IMR-90 (cell line): ENCODE data around the gene CDYL2. TPM values are rescaled to one million over a fixed set of nuclear protein-coding genes. Genes with fewer than 3 reads are reported as not detected.

Experiments used
- ATAC-seq: fragments of 200-7000 bp; cut with Tn5 transposase; 2 replicates; pipeline ENCODE4 v1.9.1; 2020; ENCODE audit warnings: low read depth, mild to moderate bottlenecking, moderate library complexity
- BruUV-seq: library from RNA; stranded (reverse); fragments of 400-500 nt; replicated peaks from 2 replicates; lab custom pipeline; 2021; lab: Mats Ljungman, UMichigan
- CTCF ChIA-PET: fragments of 300-600 bp; formaldehyde crosslinking; extraction: SDS; loops from one replicate; lab custom pipeline; 2021; ENCODE audit warnings: antibody characterized with exemption; lab: Yijun Ruan, JAX
- POLR2A ChIA-PET: fragments of 300-600 bp; sonication (Branson Sonifier 250); formaldehyde crosslinking; loops from one replicate; lab custom pipeline; 2022; ENCODE audit warnings: antibody characterized with exemption; ENCODE audit not compliant: unreplicated experiment; lab: Charles Lee
- DNase-seq: peaks from one replicate; pipeline ENCODE4 v3.0.0; 2013
- H2AFZ ChIP-seq: replicated peaks from 2 replicates; pipeline ENCODE3; 2013; ENCODE audit warnings: low read length, mild to moderate bottlenecking; ENCODE audit not compliant: poor library complexity
- H2AK5ac ChIP-seq: 2 replicates; pipeline ENCODE4 v1.6.1; 2013; ENCODE audit warnings: low read depth, low read length, inconsistent platforms
- H2AK9ac ChIP-seq: replicated peaks from 2 replicates; pipeline ENCODE3; 2013; ENCODE audit warnings: mild to moderate bottlenecking, low read depth, low read length, moderate library complexity; ENCODE audit not compliant: poor library complexity
- H2BK120ac ChIP-seq: 2 replicates; pipeline ENCODE4 v1.6.1; 2013; ENCODE audit warnings: low read depth, low read length, inconsistent platforms
- H2BK15ac ChIP-seq: 3 replicates; pipeline ENCODE4 v1.6.1; 2013; ENCODE audit warnings: low read depth, low read length, inconsistent platforms
- H2BK20ac ChIP-seq: 2 replicates; pipeline ENCODE4 v1.6.1; 2013; ENCODE audit warnings: low read depth, mild to moderate bottlenecking, inconsistent platforms, low read length, moderate library complexity
- H2BK5ac ChIP-seq: 2 replicates; pipeline ENCODE4 v1.6.1; 2013; ENCODE audit warnings: mild to moderate bottlenecking, low read depth, low read length, inconsistent platforms; ENCODE audit not compliant: poor library complexity, severe bottlenecking
- H3K14ac ChIP-seq: replicated peaks from 2 replicates; pipeline ENCODE4 v1.6.1; 2013; ENCODE audit warnings: low read depth, low read length, inconsistent platforms
- H3K18ac ChIP-seq: 2 replicates; pipeline ENCODE4 v1.6.1; 2013; ENCODE audit warnings: low read depth, low read length, control low read depth
- H3K23ac ChIP-seq: 2 replicates; pipeline ENCODE4 v1.6.1; 2013; ENCODE audit warnings: low read depth, low read length, inconsistent platforms
- H3K27ac ChIP-seq: 2 replicates; pipeline ENCODE4 v1.5.1; 2013; ENCODE audit warnings: mild to moderate bottlenecking, control low read depth, low read length; ENCODE audit not compliant: insufficient read depth
- H3K27me3 ChIP-seq: 2 replicates; pipeline ENCODE4 v1.6.1; 2013; ENCODE audit warnings: low read length; ENCODE audit not compliant: control insufficient read depth, insufficient read depth
- H3K36me3 ChIP-seq: 2 replicates; pipeline ENCODE4 v1.6.1; 2013; ENCODE audit warnings: low read length, mixed read lengths; ENCODE audit not compliant: control insufficient read depth, insufficient read depth
- H3K4ac ChIP-seq: 2 replicates; pipeline ENCODE4 v1.6.1; 2013; ENCODE audit warnings: low read depth, low read length, inconsistent platforms
- H3K4me1 ChIP-seq: 2 replicates; pipeline ENCODE4 v1.6.1; 2013; ENCODE audit warnings: low read length, mixed read lengths; ENCODE audit not compliant: control insufficient read depth, insufficient read depth
- H3K4me2 ChIP-seq: 2 replicates; pipeline ENCODE4 v1.6.1; 2013; ENCODE audit warnings: low read depth, mild to moderate bottlenecking, control low read depth, low read length, moderate library complexity
- H3K4me3 ChIP-seq: 2 replicates; pipeline ENCODE4 v1.5.1; 2013; ENCODE audit warnings: low read depth, mild to moderate bottlenecking, control low read depth, low read length, moderate library complexity; ENCODE audit not compliant: insufficient read depth
- H3K56ac ChIP-seq: 2 replicates; pipeline ENCODE4 v1.6.1; 2013; ENCODE audit warnings: low read length, inconsistent platforms; ENCODE audit not compliant: insufficient read depth; ENCODE audit errors: extremely low read depth
- H3K79me1 ChIP-seq, 2 experiments: 2 replicates each; pipeline ENCODE4 v1.6.1; 2013; ENCODE audit warnings: low read length in 2 of 2, inconsistent platforms in 1 of 2, low read depth in 1 of 2
- H3K9ac ChIP-seq: 2 replicates; pipeline ENCODE4 v1.6.1; 2013; ENCODE audit warnings: low read depth, low read length, control low read depth
- H3K9me1 ChIP-seq: 2 replicates; pipeline ENCODE4 v1.6.1; 2013; ENCODE audit warnings: low read length, inconsistent platforms; ENCODE audit not compliant: insufficient read depth
- H3K9me3 ChIP-seq: 2 replicates; pipeline ENCODE4 v1.6.1; 2013; ENCODE audit warnings: low read length; ENCODE audit not compliant: control insufficient read depth, insufficient read depth
- H4K20me1 ChIP-seq: 2 replicates; pipeline ENCODE4 v1.6.1; 2013; ENCODE audit warnings: low read length, inconsistent platforms; ENCODE audit not compliant: insufficient read depth
- H4K5ac ChIP-seq: 2 replicates; pipeline ENCODE4 v1.6.1; 2013; ENCODE audit warnings: mild to moderate bottlenecking, low read depth, low read length, control low read depth
- H4K8ac ChIP-seq, 2 experiments: 2 replicates each; pipeline ENCODE4 v1.6.1; 2013; ENCODE audit warnings: low read depth in 2 of 2, low read length in 2 of 2, control low read depth in 1 of 2, inconsistent platforms in 1 of 2
- H4K91ac ChIP-seq: 2 replicates; pipeline ENCODE4 v1.6.1; 2013; ENCODE audit warnings: low read depth, low read length, inconsistent platforms; ENCODE audit not compliant: insufficient read depth
- BHLHE40 ChIP-seq: fragments of 150-350 bp; IDR thresholded peaks from 2 replicates; pipeline ENCODE4 v1.6.1; 2016; ENCODE audit warnings: mild to moderate bottlenecking, low read depth, low read length
- CEBPB ChIP-seq: IDR thresholded peaks from 2 replicates; pipeline ENCODE4 v1.6.1; 2012; ENCODE audit warnings: low read depth, low read length, improper control_type of control experiment
- CHD1 ChIP-seq: IDR thresholded peaks from 2 replicates; pipeline ENCODE4 v1.6.1; 2012; ENCODE audit warnings: low read depth, low read length, improper control_type of control experiment
- CTCF ChIP-seq: conservative IDR thresholded peaks from 2 replicates; pipeline ENCODE4 v1.5.1; 2012; ENCODE audit warnings: mild to moderate bottlenecking, low read depth, low read length, improper control_type of control experiment
- ELK1 ChIP-seq: fragments of 150-350 bp; IDR thresholded peaks from 2 replicates; pipeline ENCODE4 v1.6.1; 2016; ENCODE audit warnings: low read depth, mild to moderate bottlenecking, low read length, moderate library complexity, borderline replicate concordance
- FOS ChIP-seq: fragments of 150-350 bp; IDR thresholded peaks from 2 replicates; pipeline ENCODE4 v1.6.1; 2016; ENCODE audit warnings: low read depth, low read length
- MAFK ChIP-seq: IDR thresholded peaks from 2 replicates; pipeline ENCODE4 v1.6.1; 2012; ENCODE audit warnings: low read depth, low read length, improper control_type of control experiment
- MAZ ChIP-seq: IDR thresholded peaks from 2 replicates; pipeline ENCODE4 v1.6.1; 2012; ENCODE audit warnings: low read depth, mild to moderate bottlenecking, low read length, improper control_type of control experiment, moderate library complexity, borderline replicate concordance
- MXI1 ChIP-seq: IDR thresholded peaks from 2 replicates; pipeline ENCODE4 v1.6.1; 2012; ENCODE audit warnings: low read depth, mild to moderate bottlenecking, low read length, moderate library complexity, borderline replicate concordance
- NFE2L2 ChIP-seq: fragments of 150-350 bp; IDR thresholded peaks from 2 replicates; pipeline ENCODE4 v1.6.1; 2016; ENCODE audit warnings: low read depth, mild to moderate bottlenecking, low read length
- POLR2A ChIP-seq: IDR thresholded peaks from 2 replicates; pipeline ENCODE4 v1.6.1; 2012; ENCODE audit warnings: mild to moderate bottlenecking, low read depth, low read length
- RAD21 ChIP-seq: IDR thresholded peaks from 2 replicates; pipeline ENCODE4 v1.6.1; 2012; ENCODE audit warnings: low read length, improper control_type of control experiment
- RCOR1 ChIP-seq: IDR thresholded peaks from 2 replicates; pipeline ENCODE4 v1.6.1; 2012; ENCODE audit warnings: mild to moderate bottlenecking, low read length, improper control_type of control experiment; ENCODE audit not compliant: insufficient replicate concordance
- RFX5 ChIP-seq: IDR thresholded peaks from 2 replicates; pipeline ENCODE4 v1.8.0; 2012; ENCODE audit warnings: low read depth, mild to moderate bottlenecking, low read length, moderate library complexity
- SMC3 ChIP-seq: fragments of 150-350 bp; IDR thresholded peaks from 2 replicates; pipeline ENCODE4 v1.6.1; 2016; ENCODE audit warnings: low read depth, mild to moderate bottlenecking, antibody characterized with exemption, low read length, moderate library complexity
- USF2 ChIP-seq: fragments of 150-350 bp; IDR thresholded peaks from 2 replicates; pipeline ENCODE4 v1.6.1; 2017; ENCODE audit warnings: mild to moderate bottlenecking, antibody characterized with exemption, low read length, low read depth
- WGBS, 2 experiments: methylation state at CpG; one replicate each; pipeline versions ENCODE4 v1.1.5 to v1.1.7; 2013; ENCODE audit warnings: missing lambda C conversion rate in 2 of 2; ENCODE audit not compliant: insufficient read length in 1 of 2; ENCODE audit errors: extremely low coverage in 2 of 2; 5-methylcytosine and 5-hydroxymethylcytosine counted together
- dilution Hi-C: fragments of 300-500 bp; cut with HindIII; formaldehyde crosslinking; loops from one replicate; pipeline ENCODE4 v1.14.3; 2018; ENCODE audit warnings: low sequenced_read_pairs; ENCODE audit not compliant: unreplicated experiment
- in situ Hi-C: fragments of 300-500 bp; cut with MboI; formaldehyde crosslinking; loops from 3 replicates; pipeline ENCODE4 v1.14.3; 2019; ENCODE audit warnings: low sequenced_read_pairs, inconsistent platforms, mixed read lengths
- intact Hi-C: fragments of 100-400 bp; cut with micrococcal nuclease; formaldehyde crosslinking; loops from 2 replicates; pipeline ENCODE4 v1.10.0; 2022
- polyA plus RNA-seq, 3 experiments: library from polyadenylated mRNA; depleted of rRNA; stranded (reverse); fragments of >200 nt; gene quantifications; 2 replicates each; pipeline ENCODE4 v1.2.3, GENCODE V29; 2012; ENCODE audit warnings: low replicate concordance in 1 of 3
- total RNA-seq: library from RNA; depleted of rRNA; stranded (reverse); fragments of >200 nt; gene quantifications from 2 replicates; pipeline ENCODE4 v1.2.3, GENCODE V29; 2012

The CDYL2 gene
- total and polyA plus RNA-seq, 2 of the 4 experiments (the other 2 are of a cell fraction), result 1.2 to 3.9 TPM

- no peak overlapping the region for H4K91ac ChIP-seq
- dilution Hi-C loops (no loop called here), in situ Hi-C loops (no loop called here), intact Hi-C loops (loop anchor here (5.0 kb wide), 1 partner anchor 138 kb away; the partner anchor contains the start of gene DYNLRB2)
- no peak overlapping the region for H3K23ac ChIP-seq
- WGBS, 2 experiments, result 78 to 100% methylated on average over 1 to 7 of the region's 7 CpGs
- peaks cover 6% of the 10 kb centered on the region; the same call in 1 of the 2 replicates for H3K4me1 ChIP-seq
- no peaks in the 10 kb centered on the region for H3K36me3 ChIP-seq
- H2BK120ac ChIP-seq, result no peak overlapping the region
- TF ChIP-seq RCOR1 (no peak), POLR2A (no peak), USF2 (no peak), MAZ (no peak), NFE2L2 (no peak), BHLHE40 (no peak), MAFK (no peak), FOS (no peak), CEBPB (no peak), ELK1 (no peak), CHD1 (no peak), RAD21 (no peak), RFX5 (no peak), SMC3 (no peak), MXI1 (no peak), CTCF (no peak)
- H3K9me1 ChIP-seq, result peaks cover 11% of the 10 kb centered on the region
- H2BK15ac ChIP-seq, result no peak overlapping the region
- POLR2A ChIA-PET, result no interaction called here
- no peak for ATAC-seq
- H3K9me3 ChIP-seq, result peaks cover 1% of the 10 kb centered on the region; the same call in 1 of the 2 replicates
- no peak overlapping the region for H4K5ac ChIP-seq
- H2BK20ac ChIP-seq, result no peak overlapping the region
- no peak overlapping the region for H4K8ac ChIP-seq
- BruUV-seq, result no TSS peak
- H3K27ac ChIP-seq, result no peak overlapping the region
- CTCF ChIA-PET, result no interaction called here
- H3K14ac ChIP-seq, result no peak overlapping the region
- H3K4me3 ChIP-seq, result no peak overlapping the region
- DNase-seq, result no peak
- no peak overlapping the region for H2BK5ac ChIP-seq
- no peak overlapping the region for H3K56ac ChIP-seq
- no peaks in the 10 kb centered on the region for H3K27me3 ChIP-seq
- peaks cover 10% of the 10 kb centered on the region; the same call in 1 of the 2 replicates for H4K20me1 ChIP-seq
- H2AK9ac ChIP-seq, result no peak overlapping the region
- H3K18ac ChIP-seq, result no peak overlapping the region
- H2AK5ac ChIP-seq, result no peak overlapping the region
- no peak overlapping the region for H3K4ac ChIP-seq
- peaks cover 0 to 29% of the 10 kb centered on the region in 2 experiments; a peak in 2 of 4 replicates for H3K79me1 ChIP-seq
- no peak overlapping the region for H3K9ac ChIP-seq
- H2AFZ ChIP-seq, result no peak overlapping the region
- H3K4me2 ChIP-seq, result no peak overlapping the region
Measured at GRCh38 chr16:80680046-80680445, 124.4 kb downstream of the CDYL2 start.
